ENCODE measurements around the gene DIP2C. TPM values are rescaled to one million over a fixed set of nuclear protein-coding genes. Genes with fewer than 3 reads are reported as not detected.
A peak's percentile ranks its signal among the peaks of the same experiment; 100 is the strongest.

Gene DIP2C
- polyA plus RNA-seq, 1 of the 3 experiments (the other 2 are of a cell fraction), result 8.7 TPM

DNA sequence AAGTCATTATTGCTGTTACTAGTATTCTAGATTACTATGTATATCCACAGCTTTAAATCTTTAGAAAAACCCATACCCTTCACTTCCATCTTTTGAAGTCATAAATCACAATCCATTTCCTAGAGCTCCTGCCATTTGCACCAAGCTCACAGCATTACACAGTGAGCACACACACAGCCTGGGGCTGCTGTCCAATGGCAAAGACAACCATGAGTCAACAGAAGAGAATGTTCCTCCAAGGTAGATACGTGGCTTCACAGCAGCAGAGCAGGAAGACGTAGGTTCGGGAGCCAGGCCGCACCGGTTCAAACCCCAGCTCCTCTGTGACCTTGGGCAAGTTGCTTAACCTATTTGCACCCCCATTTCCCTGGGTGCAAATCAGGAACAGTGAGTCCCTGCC lies 234.6 kb downstream of the DIP2C start (continued):
- TF ChIP-seq, protein P1, sequence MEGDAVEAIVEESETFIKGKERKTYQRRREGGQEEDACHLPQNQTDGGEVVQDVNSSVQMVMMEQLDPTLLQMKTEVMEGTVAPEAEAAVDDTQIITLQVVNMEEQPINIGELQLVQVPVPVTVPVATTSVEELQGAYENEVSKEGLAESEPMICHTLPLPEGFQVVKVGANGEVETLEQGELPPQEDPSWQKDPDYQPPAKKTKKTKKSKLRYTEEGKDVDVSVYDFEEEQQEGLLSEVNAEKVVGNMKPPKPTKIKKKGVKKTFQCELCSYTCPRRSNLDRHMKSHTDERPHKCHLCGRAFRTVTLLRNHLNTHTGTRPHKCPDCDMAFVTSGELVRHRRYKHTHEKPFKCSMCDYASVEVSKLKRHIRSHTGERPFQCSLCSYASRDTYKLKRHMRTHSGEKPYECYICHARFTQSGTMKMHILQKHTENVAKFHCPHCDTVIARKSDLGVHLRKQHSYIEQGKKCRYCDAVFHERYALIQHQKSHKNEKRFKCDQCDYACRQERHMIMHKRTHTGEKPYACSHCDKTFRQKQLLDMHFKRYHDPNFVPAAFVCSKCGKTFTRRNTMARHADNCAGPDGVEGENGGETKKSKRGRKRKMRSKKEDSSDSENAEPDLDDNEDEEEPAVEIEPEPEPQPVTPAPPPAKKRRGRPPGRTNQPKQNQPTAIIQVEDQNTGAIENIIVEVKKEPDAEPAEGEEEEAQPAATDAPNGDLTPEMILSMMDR (IDR thresholded peaks at IDR 0.05), result no peak
- TF ChIP-seq EZH2phosphoT487 (IDR thresholded peaks at IDR 0.05; ENCODE audit: borderline replicate concordance, low read depth) (no peak), ELF1 (IDR thresholded peaks at IDR 0.05) (no peak), JUND (IDR thresholded peaks at IDR 0.05) (peak; percentile 82), TAF1 (IDR thresholded peaks at IDR 0.05; ENCODE audit: borderline replicate concordance, low read depth, low read length) (no peak), SMC3 (IDR thresholded peaks at IDR 0.05; ENCODE audit: low read depth, low read length) (no peak), FOXM1 (IDR thresholded peaks at IDR 0.05; ENCODE audit: low read depth) (no peak), RXRA (IDR thresholded peaks at IDR 0.05; ENCODE audit: borderline replicate concordance, low read depth) (no peak), EP300 (IDR thresholded peaks at IDR 0.05; ENCODE audit: borderline replicate concordance in 1 of 2, low read depth in 1 of 2, low read length in 1 of 2) (no peak), TEAD4 (IDR thresholded peaks at IDR 0.05; ENCODE audit: borderline replicate concordance, insufficient read depth) (no peak), MEF2A (IDR thresholded peaks at IDR 0.05; ENCODE audit: borderline replicate concordance, low read depth) (no peak), SIN3A (IDR thresholded peaks at IDR 0.05; ENCODE audit: borderline replicate concordance, low read depth, low read length) (peak; percentile 61; the same call in 1 of the 2 replicates), FOSL2 (IDR thresholded peaks at IDR 0.05; ENCODE audit: borderline replicate concordance, low read depth) (peak; percentile 75; the same call in 1 of the 2 replicates), NFIC (IDR thresholded peaks at IDR 0.05; ENCODE audit: borderline replicate concordance) (peak; percentile 47; the same call in 1 of the 2 replicates), FOXJ3 (CRISPR knock-in tag; IDR thresholded peaks at IDR 0.05) (no peak), RAD21 (IDR thresholded peaks at IDR 0.05; ENCODE audit: low read length) (no peak), RCOR1 (IDR thresholded peaks at IDR 0.05; ENCODE audit: low read length) (no peak), NRF1 (IDR thresholded peaks at IDR 0.05; ENCODE audit: low read depth, low read length) (no peak)
- TF ChIP-seq, protein P2, sequence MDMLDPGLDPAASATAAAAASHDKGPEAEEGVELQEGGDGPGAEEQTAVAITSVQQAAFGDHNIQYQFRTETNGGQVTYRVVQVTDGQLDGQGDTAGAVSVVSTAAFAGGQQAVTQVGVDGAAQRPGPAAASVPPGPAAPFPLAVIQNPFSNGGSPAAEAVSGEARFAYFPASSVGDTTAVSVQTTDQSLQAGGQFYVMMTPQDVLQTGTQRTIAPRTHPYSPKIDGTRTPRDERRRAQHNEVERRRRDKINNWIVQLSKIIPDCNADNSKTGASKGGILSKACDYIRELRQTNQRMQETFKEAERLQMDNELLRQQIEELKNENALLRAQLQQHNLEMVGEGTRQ (IDR thresholded peaks at IDR 0.05; ENCODE audit: borderline replicate concordance, low read depth, low read length), result no peak
- TF ChIP-seq, protein P3, sequence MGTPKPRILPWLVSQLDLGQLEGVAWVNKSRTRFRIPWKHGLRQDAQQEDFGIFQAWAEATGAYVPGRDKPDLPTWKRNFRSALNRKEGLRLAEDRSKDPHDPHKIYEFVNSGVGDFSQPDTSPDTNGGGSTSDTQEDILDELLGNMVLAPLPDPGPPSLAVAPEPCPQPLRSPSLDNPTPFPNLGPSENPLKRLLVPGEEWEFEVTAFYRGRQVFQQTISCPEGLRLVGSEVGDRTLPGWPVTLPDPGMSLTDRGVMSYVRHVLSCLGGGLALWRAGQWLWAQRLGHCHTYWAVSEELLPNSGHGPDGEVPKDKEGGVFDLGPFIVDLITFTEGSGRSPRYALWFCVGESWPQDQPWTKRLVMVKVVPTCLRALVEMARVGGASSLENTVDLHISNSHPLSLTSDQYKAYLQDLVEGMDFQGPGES (IDR thresholded peaks at IDR 0.05; ENCODE audit: low read depth, low read length), result no peak
- TF ChIP-seq, protein P4, sequence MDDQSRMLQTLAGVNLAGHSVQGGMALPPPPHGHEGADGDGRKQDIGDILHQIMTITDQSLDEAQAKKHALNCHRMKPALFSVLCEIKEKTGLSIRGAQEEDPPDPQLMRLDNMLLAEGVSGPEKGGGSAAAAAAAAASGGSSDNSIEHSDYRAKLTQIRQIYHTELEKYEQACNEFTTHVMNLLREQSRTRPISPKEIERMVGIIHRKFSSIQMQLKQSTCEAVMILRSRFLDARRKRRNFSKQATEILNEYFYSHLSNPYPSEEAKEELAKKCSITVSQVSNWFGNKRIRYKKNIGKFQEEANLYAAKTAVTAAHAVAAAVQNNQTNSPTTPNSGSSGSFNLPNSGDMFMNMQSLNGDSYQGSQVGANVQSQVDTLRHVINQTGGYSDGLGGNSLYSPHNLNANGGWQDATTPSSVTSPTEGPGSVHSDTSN (IDR thresholded peaks at IDR 0.05), result peak; percentile 93
